ENCODE data around the gene C9orf40.

The C9orf40 gene

GRCh38 chr9:74977287-74977686 is 24.6 kb upstream of the C9orf40 start:
- TF ChIP-seq, protein P1, sequence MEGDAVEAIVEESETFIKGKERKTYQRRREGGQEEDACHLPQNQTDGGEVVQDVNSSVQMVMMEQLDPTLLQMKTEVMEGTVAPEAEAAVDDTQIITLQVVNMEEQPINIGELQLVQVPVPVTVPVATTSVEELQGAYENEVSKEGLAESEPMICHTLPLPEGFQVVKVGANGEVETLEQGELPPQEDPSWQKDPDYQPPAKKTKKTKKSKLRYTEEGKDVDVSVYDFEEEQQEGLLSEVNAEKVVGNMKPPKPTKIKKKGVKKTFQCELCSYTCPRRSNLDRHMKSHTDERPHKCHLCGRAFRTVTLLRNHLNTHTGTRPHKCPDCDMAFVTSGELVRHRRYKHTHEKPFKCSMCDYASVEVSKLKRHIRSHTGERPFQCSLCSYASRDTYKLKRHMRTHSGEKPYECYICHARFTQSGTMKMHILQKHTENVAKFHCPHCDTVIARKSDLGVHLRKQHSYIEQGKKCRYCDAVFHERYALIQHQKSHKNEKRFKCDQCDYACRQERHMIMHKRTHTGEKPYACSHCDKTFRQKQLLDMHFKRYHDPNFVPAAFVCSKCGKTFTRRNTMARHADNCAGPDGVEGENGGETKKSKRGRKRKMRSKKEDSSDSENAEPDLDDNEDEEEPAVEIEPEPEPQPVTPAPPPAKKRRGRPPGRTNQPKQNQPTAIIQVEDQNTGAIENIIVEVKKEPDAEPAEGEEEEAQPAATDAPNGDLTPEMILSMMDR (IDR thresholded peaks at IDR 0.05; ENCODE audit: low read depth, low read length): no peak
- TF ChIP-seq MYC (IDR thresholded peaks at IDR 0.05; ENCODE audit: low read depth, low read length) (no peak), POLR2A (IDR thresholded peaks at IDR 0.05; ENCODE audit: extremely low read depth, insufficient read length) (no peak)
- TF ChIP-seq, protein P2, sequence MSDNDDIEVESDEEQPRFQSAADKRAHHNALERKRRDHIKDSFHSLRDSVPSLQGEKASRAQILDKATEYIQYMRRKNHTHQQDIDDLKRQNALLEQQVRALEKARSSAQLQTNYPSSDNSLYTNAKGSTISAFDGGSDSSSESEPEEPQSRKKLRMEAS (IDR thresholded peaks at IDR 0.05; ENCODE audit: low read depth, low read length): no peak
- H3K4me3 ChIP-seq (ENCODE audit: low read depth, low read length): no peak overlapping the region
- no peak for DNase-seq (ENCODE audit: low read depth)

DNA sequence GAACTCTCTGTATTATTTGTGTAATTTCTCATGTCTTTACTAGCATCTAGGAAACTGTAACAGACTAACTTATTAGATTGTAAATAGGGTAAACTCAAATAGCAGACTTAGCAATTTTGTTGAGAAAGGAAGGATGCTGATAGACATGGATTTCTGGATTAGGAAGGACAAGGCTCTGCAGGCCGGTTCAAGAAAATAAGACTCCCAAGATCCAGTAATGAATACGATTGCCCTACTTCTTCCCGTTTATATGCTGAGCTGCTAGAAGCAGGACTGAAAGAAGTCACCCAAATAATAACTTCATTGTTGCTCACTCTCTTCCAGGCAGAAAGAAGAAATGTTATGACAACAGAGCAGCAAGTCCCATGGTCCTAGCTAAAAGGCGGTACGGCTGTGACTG is 22.8 kb upstream of the C9orf40 start:
- DNase-seq (ENCODE audit: low read depth): no peak
- TF ChIP-seq POLR2A (IDR thresholded peaks at IDR 0.05; ENCODE audit: extremely low read depth, insufficient read length): no peak

DNA sequence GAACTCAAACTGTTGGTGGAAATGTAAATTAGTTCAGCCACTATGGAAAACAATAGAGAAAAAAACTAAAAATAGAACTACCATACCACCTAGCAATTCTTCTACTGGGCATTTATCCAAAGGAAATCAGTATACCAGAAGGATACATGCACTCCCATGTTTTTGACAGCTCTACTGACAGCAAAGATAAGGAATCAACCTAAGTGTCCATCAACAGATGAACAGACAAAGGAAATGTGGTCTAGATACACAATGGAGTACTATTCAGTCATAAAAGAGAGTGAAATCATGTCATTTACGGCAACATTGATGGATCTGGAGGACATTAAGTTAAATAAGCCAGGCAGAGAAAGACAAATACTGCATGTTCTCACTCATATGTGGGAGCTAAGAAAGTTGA is 21.8 kb upstream of the C9orf40 start:
- TF ChIP-seq MYC (IDR thresholded peaks at IDR 0.05; ENCODE audit: low read depth, low read length): no peak
- TF ChIP-seq, protein P1 (IDR thresholded peaks at IDR 0.05; ENCODE audit: low read depth, low read length): no peak
- TF ChIP-seq, protein P2 (IDR thresholded peaks at IDR 0.05; ENCODE audit: low read depth, low read length): no peak
- no peak overlapping the region for H3K4me3 ChIP-seq (ENCODE audit: low read depth, low read length)

More for the DNA sequence above, 22.8 kb upstream of the C9orf40 start:
- no peak overlapping the region for H3K4me3 ChIP-seq (ENCODE audit: low read depth, low read length)

GRCh38 chr9:74973714-74974113 is 21.0 kb upstream of the C9orf40 start:
- no peak overlapping the region for H3K4me3 ChIP-seq (ENCODE audit: low read depth, low read length)
- TF ChIP-seq MYC (IDR thresholded peaks at IDR 0.05; ENCODE audit: low read depth, low read length) (no peak), POLR2A (IDR thresholded peaks at IDR 0.05; ENCODE audit: extremely low read depth, insufficient read length) (no peak)
- TF ChIP-seq, protein P1 (IDR thresholded peaks at IDR 0.05; ENCODE audit: low read depth, low read length): no peak
- TF ChIP-seq, protein P2 (IDR thresholded peaks at IDR 0.05; ENCODE audit: low read depth, low read length): no peak
- no peak for DNase-seq (ENCODE audit: low read depth)

More for the DNA sequence above, 21.8 kb upstream of the C9orf40 start:
- no peak for DNase-seq (ENCODE audit: low read depth)

DNA sequence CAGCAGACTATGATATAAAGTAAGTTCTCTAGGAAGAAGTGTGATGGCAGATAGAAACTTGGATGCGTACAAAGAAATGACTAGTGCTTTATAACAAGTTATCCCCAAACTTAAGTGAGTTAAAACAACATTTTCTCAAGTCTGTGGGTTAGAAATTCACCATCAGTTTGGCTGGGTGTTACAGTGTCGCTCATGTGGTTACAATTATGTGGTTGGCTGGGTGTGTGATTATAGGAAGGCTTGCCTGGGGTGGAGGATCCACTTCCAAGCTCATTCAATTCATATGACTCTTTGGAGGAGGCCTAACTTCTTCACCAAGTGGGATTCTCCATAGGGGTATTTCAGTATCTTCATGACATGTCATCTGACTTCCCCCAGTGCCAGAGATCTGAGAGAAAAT is 10.3 kb upstream of the C9orf40 start:
- TF ChIP-seq, protein P2 (IDR thresholded peaks at IDR 0.05; ENCODE audit: low read depth, low read length): no peak
- TF ChIP-seq POLR2A (IDR thresholded peaks at IDR 0.05; ENCODE audit: extremely low read depth, insufficient read length) (no peak), MYC (IDR thresholded peaks at IDR 0.05; ENCODE audit: low read depth, low read length) (no peak)
- TF ChIP-seq, protein P1 (IDR thresholded peaks at IDR 0.05; ENCODE audit: low read depth, low read length): no peak
- no peak overlapping the region for H3K4me3 ChIP-seq (ENCODE audit: low read depth, low read length)
- DNase-seq (ENCODE audit: low read depth): no peak

GRCh38 chr9:74961496-74961895 is 8.8 kb upstream of the C9orf40 start:
- TF ChIP-seq, protein P2 (IDR thresholded peaks at IDR 0.05; ENCODE audit: low read depth, low read length): no peak
- TF ChIP-seq POLR2A (IDR thresholded peaks at IDR 0.05; ENCODE audit: extremely low read depth, insufficient read length) (no peak), MYC (IDR thresholded peaks at IDR 0.05; ENCODE audit: low read depth, low read length) (no peak)
- TF ChIP-seq, protein P1 (IDR thresholded peaks at IDR 0.05; ENCODE audit: low read depth, low read length): no peak

More at GRCh38 chr9:74961496-74961895, 8.8 kb upstream of the C9orf40 start:
- DNase-seq (ENCODE audit: low read depth): no peak
- no peak overlapping the region for H3K4me3 ChIP-seq (ENCODE audit: low read depth, low read length)
